ENCODE results near the gene CD36. TPM values are rescaled to one million over a fixed set of nuclear protein-coding genes. Genes with fewer than 3 reads are reported as not detected.

The CD36 gene
- total RNA-seq, 2 donors from 2014 or later: 76.0 to 120 TPM

- intact Hi-C loops (cut with DNase I): no loop called here
- Histone ChIP-seq H3K27me3 (no peaks in the 10 kb centered on the region), H3K4me1 (no peaks in the 10 kb centered on the region), H3K9me3 (no peaks in the 10 kb centered on the region), H3K27ac (peak overlapping the region in 1 of 4 donors; percentile 26), H3K4me3 (no peak overlapping the region), H3K36me3 (replicated peaks in 1 of 2; ENCODE audit: insufficient read depth in 1 of 2, low read depth in 2 of 2) (no peaks in the 10 kb centered on the region)
- 71 to 77% methylated on average over 3 of the region's 3 CpGs for WGBS, 2 donors
- TF ChIP-seq POLR2A (IDR thresholded peaks at IDR 0.05) (no peak), CTCF (IDR thresholded peaks at IDR 0.05) (no peak)
- ATAC-seq: peak; percentile 72
- DNase-seq: peak in 3 of 4 donors; percentile 19 to 56 (median 28)
Observed at GRCh38 chr7:80722616-80723195, 84.3 kb downstream of the CD36 start.

DNA sequence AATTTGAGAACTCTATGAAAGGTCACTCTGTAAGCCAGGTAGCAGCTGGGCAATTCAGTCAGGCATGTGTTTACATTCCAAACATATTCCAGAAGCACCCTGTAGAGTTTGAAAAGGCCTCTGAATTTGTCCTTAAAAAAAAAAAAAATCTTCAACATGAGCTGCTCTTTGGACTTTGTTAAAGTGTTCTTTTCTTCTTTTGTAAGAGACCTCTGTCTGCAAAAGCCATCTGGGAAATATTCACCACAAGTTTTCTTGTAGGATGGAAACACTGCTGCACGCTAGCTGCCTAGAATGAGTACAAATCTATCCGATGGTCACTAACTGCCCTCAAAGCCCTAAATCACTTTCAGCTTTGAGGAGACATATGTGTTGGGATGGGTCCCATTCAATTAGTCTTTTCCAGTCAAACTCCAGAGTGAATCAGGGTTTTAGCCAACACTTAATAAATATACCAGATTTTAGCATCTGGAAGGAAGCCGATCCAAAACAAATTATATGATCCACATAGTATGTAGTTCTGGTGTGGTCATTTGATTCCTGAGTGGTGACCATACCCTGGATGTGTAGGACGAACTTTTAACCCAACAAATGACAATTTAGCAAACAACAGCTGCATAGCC, 85.9 kb downstream of the CD36 start:
- no peaks in the 10 kb centered on the region for H3K4me1 ChIP-seq
- no peak for DNase-seq
- H3K4me3 ChIP-seq: no peak overlapping the region
- TF ChIP-seq POLR2A (IDR thresholded peaks at IDR 0.05) (no peak), CTCF (IDR thresholded peaks at IDR 0.05) (no peak)
- no peaks in the 10 kb centered on the region for H3K27me3 ChIP-seq
- WGBS, 2 donors: 64% methylated on average over 4 of the region's 4 CpGs
- H3K36me3 ChIP-seq (replicated peaks in 1 of 2; ENCODE audit: insufficient read depth in 1 of 2, low read depth in 2 of 2): no peaks in the 10 kb centered on the region
- intact Hi-C loops (cut with DNase I): no loop called here
- no peak for ATAC-seq
- H3K27ac ChIP-seq: no peak overlapping the region
- no peaks in the 10 kb centered on the region for H3K9me3 ChIP-seq

DNA sequence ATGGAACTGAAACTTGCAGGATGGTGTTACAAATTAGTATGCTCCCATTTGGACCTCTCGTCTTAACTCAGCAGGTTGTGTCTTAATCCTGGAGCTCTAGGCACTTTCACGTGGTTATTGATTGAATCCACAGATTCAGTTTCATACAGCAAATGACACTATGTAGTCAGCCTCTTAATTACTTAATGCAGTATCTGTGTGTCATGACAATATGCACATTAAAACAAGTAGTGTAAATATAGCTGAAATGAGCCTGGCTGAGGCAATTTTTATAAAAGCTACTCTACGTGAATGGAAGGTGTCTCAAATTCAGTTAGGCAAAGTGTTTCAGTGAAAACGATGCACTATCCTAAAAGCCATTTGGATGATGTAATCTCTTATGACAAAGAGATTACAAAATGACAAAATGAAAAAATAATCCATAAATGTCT, 86.8 kb downstream of the CD36 start:
- no peak for DNase-seq

More for the DNA sequence above, 86.8 kb downstream of the CD36 start:
- Histone ChIP-seq H3K36me3 (replicated peaks in 1 of 2; ENCODE audit: insufficient read depth in 1 of 2, low read depth in 2 of 2) (no peaks in the 10 kb centered on the region), H3K9me3 (no peaks in the 10 kb centered on the region), H3K27me3 (no peaks in the 10 kb centered on the region), H3K4me1 (no peaks in the 10 kb centered on the region), H3K4me3 (no peak overlapping the region), H3K27ac (no peak overlapping the region)
- WGBS, 2 donors: 65 to 77% methylated on average over 4 of the region's 4 CpGs
- TF ChIP-seq POLR2A (IDR thresholded peaks at IDR 0.05) (no peak), CTCF (IDR thresholded peaks at IDR 0.05) (no peak)
- intact Hi-C loops (cut with DNase I): no loop called here
- ATAC-seq: no peak

Small RNA genes lying within 50 kb of the gene (small RNA-seq; reads per million reads assigned to genes)
- gene AC073850.1: not detected

Other genes with a start within 250 kb of the CD36 start
- gene GNAT3, start 126.6 kb upstream of the CD36 start, total RNA-seq: under 1 TPM in 1 of 2 donors, not detected in 1; 0.26 TPM

All from body of pancreas (tissue), 4 donors.